Heart left ventricle (tissue), 16 donors: Measurements from ENCODE around the gene DENND1B. TPM values are rescaled to one million over a fixed set of nuclear protein-coding genes. Genes with fewer than 3 reads are reported as not detected.
"Not testable (repeated sequence)": the region's sequence is repeated elsewhere in the genome, so short reads cannot be mapped to it uniquely, and the experiment has no call there.

ENCODE experiments used
- ATAC-seq, 4 donors: fragments of 200-7000 bp; cut with Tn5 transposase; one replicate each; pipeline ENCODE4 v1.9.1; 2020 to 2022; ENCODE audit warnings: moderate library complexity in 4 of 4, mild to moderate bottlenecking in 3 of 4, moderate number of reproducible peaks in 1 of 4
- DNase-seq, 5 donors: peaks; one replicate each; pipeline ENCODE4 v3.0.0-alpha.2; 2020
- H3K27ac ChIP-seq, 12 donors: fragments of 200-600 bp; sonication (generic) in 4 of 12; one replicate each; pipeline versions ENCODE4 v1.5.0 to v1.8.0; 2016 to 2022; ENCODE audit warnings: mild to moderate bottlenecking in 2 of 12
- H3K27me3 ChIP-seq, 9 donors: fragments of 200-600 bp; sonication (generic) in 2 of 9; one replicate each; pipeline versions ENCODE4 v1.5.1 to v1.8.0; 2016 to 2022; ENCODE audit warnings: mild to moderate bottlenecking in 3 of 9
- H3K36me3 ChIP-seq, 9 donors: fragments of 200-600 bp; sonication (generic) in 2 of 9; one replicate each; pipeline versions ENCODE4 v1.5.0 to v1.8.0; 2018 to 2022; ENCODE audit warnings: mild to moderate bottlenecking in 2 of 9
- H3K4me1 ChIP-seq, 12 donors: fragments of 200-600 bp; sonication (generic) in 4 of 12; one replicate each; pipeline versions ENCODE4 v1.5.0 to v1.8.0; 2016 to 2022; ENCODE audit warnings: mild to moderate bottlenecking in 3 of 12
- H3K4me3 ChIP-seq, 12 donors: fragments of 200-600 bp; sonication (generic) in 4 of 12; one replicate each; pipeline versions ENCODE4 v1.5.0 to v1.8.0; 2017 to 2022; ENCODE audit warnings: mild to moderate bottlenecking in 9 of 12, moderate library complexity in 4 of 12
- H3K9me3 ChIP-seq, 12 donors: fragments of 200-600 bp; sonication (generic) in 4 of 12; one replicate each; pipeline versions ENCODE4 v1.5.0 to v1.8.0; 2016 to 2022; ENCODE audit warnings: mild to moderate bottlenecking in 1 of 12
- CTCF ChIP-seq, 12 donors: fragments of 200-600 bp; sonication (generic) in 4 of 12; IDR thresholded peaks; one replicate each; pipeline versions ENCODE4 v1.5.0 to v1.8.0; 2018 to 2022; ENCODE audit warnings: antibody characterized with exemption in 12 of 12, mild to moderate bottlenecking in 5 of 12
- POLR2A ChIP-seq, 2 donors: fragments of 450-650 bp; IDR thresholded peaks; one replicate each; pipeline ENCODE4 v1.6.1; 2017; ENCODE audit warnings: antibody characterized with exemption in 2 of 2, mild to moderate bottlenecking in 2 of 2, moderate library complexity in 2 of 2
- WGBS, 4 donors: extraction: QIAGEN DNeasy Blood & Tissue Kit in 2 of 4; methylation state at CpG; one replicate each; pipeline versions ENCODE4 v1.1.5 to v1.1.7; 2013 to 2018; 5-methylcytosine and 5-hydroxymethylcytosine counted together
- intact Hi-C, 10 donors: fragments of 100-400 bp; cut with DNase I; formaldehyde crosslinking; loops; one replicate each; pipeline versions ENCODE4 v1.11.1 to v1.14.2; 2022
- polyA plus RNA-seq, 2 donors: library from polyadenylated mRNA; stranded (reverse); fragments of 200-250 nt; gene quantifications; one replicate each; pipeline ENCODE4 v1.2.3, GENCODE V29; 2013
- total RNA-seq, 9 donors: library from RNA; depleted of rRNA in 2 of 9; stranded (reverse); fragments of >200 nt in 2 of 9; fragmentation: NEBNext Ultra II Directional in 3 of 9; extraction: Animal tissue kit (Norgen Biotek cat#: 25700) in 3 of 9; gene quantifications; one replicate each; pipeline versions ENCODE4 v1.1.0 to v1.2.4, GENCODE V29; 2016 to 2023
- donor health status: ischemic (EF 13 %, LVEDD 7.1; RV severe dilation, severe dysfunction).
- donor health status: healthy with polysubstance abuse.
- donor health status: DM: no; HTN: yes; CAD: no.
- donor health status: DM: no; HTN: no; CAD: no.
- donor health status: ischemic (EF 25% LVEDD 6.9; RV normal size, moderate dysfunction).
- donor health status: ischemic (EF 25% LVEDD 5.7; RV mildly dilated, moderate dysfunction).
- donor health status: healthy.
- donor health status: DM: yes; HTN: yes; CAD: no.
- donor health status: ischemic (EF 35%, LVEDD 5.7; RV mildly dilated, moderate dysfunction).
- donor health status: nonischemic (EF 11% LVEDD 7.7; RV severe dilation, severe dysfunction).
- donor health status: DM: yes; HTN: yes; CAD: no.
- donor health status: PGD.
- donor health status: ischemic (EF 29% LVEDD 5.4; RV normal size, mild dysfunction).
- donor health status: nonischemic (EF 23%, LVEDD 6.1; RV moderate dilation, normal function).

Gene DENND1B
- total and polyA plus RNA-seq, 11 donors: 4.0 to 31.4 (median 21.0) TPM

- TF ChIP-seq CTCF (IDR thresholded peaks at IDR 0.05): peak in 9 of 12 donors; percentile 9 to 42 (median 20)
- no peak for TF ChIP-seq POLR2A (IDR thresholded peaks at IDR 0.05)
- Histone ChIP-seq H3K9me3 (no peaks in the 10 kb centered on the region), H3K4me3 (no peak overlapping the region), H3K27ac (no peak overlapping the region), H3K27me3 (no peaks in the 10 kb centered on the region), H3K4me1 (peaks cover 0 to 3% (median 0%) of the 10 kb centered on the region in 12 donors), H3K36me3 (peaks cover 0 to 2% (median 0%) of the 10 kb centered on the region in 9 donors)
- ATAC-seq (no peak), DNase-seq (no peak)
- intact Hi-C loops: loop anchor here in 9 of 10 donors (5.0 to 10.0 kb wide), 10 partner anchors 82 to 947 kb away; no protein-coding TSS in a partner anchor
- 96 to 100% (median 99%) methylated on average over 1 of the region's 1 CpG for WGBS, 4 donors
Observed at GRCh38 chr1:197519741-197520334, 255.4 kb downstream of the DENND1B start.

- Histone ChIP-seq H3K4me3 (no peak overlapping the region), H3K4me1 (peaks cover 0 to 3% (median 0%) of the 10 kb centered on the region in 12 donors), H3K27me3 (no peaks in the 10 kb centered on the region), H3K36me3 (peaks cover 0 to 23% (median 13%) of the 10 kb centered on the region in 9 donors), H3K27ac (no peak overlapping the region), H3K9me3 (no peaks in the 10 kb centered on the region)
- 92 to 98% (median 94%) methylated on average over 1 of the region's 1 CpG for WGBS, 4 donors
- TF ChIP-seq CTCF (IDR thresholded peaks at IDR 0.05): no peak
- no peak for TF ChIP-seq POLR2A (IDR thresholded peaks at IDR 0.05)
- ATAC-seq: no peak
- no peak for DNase-seq
- intact Hi-C loops: no loop called here
Observed at GRCh38 chr1:197515421-197515820, 259.9 kb downstream of the DENND1B start.

- TF ChIP-seq POLR2A (IDR thresholded peaks at IDR 0.05): no peak
- TF ChIP-seq CTCF (IDR thresholded peaks at IDR 0.05): no peak
- intact Hi-C loops: no loop called here
Observed at GRCh38 chr1:197510691-197511378, 264.4 kb downstream of the DENND1B start.

GRCh38 chr1:197496722-197497121 is 278.6 kb downstream of the DENND1B start:
- DNase-seq: no peak
- no peak for ATAC-seq
- Histone ChIP-seq H3K27me3 (no peaks in the 10 kb centered on the region), H3K9me3 (no peaks in the 10 kb centered on the region), H3K4me3 (no peak overlapping the region), H3K4me1 (no peaks in the 10 kb centered on the region), H3K36me3 (no peaks in the 10 kb centered on the region), H3K27ac (no peak overlapping the region)
- WGBS, 4 donors: 86 to 88% (median 87%) methylated on average over 9 to 10 of the region's 10 CpGs
- intact Hi-C loops: no loop called here
- TF ChIP-seq CTCF (IDR thresholded peaks at IDR 0.05): no peak

More at GRCh38 chr1:197510691-197511378, 264.4 kb downstream of the DENND1B start:
- DNase-seq (no peak), ATAC-seq (no peak)
- peaks cover 0 to 29% (median 18%) of the 10 kb centered on the region in 9 donors for H3K36me3 ChIP-seq
- no peak overlapping the region for H3K4me3 ChIP-seq
- 77 to 87% (median 80%) methylated on average over 4 of the region's 4 CpGs for WGBS, 4 donors
- H3K9me3 ChIP-seq: no peaks in the 10 kb centered on the region
- no peaks in the 10 kb centered on the region for H3K27me3 ChIP-seq
- H3K27ac ChIP-seq: no peak overlapping the region
- H3K4me1 ChIP-seq: no peaks in the 10 kb centered on the region

GRCh38 chr1:197491505-197491904 is 283.8 kb downstream of the DENND1B start:
- DNase-seq, H3K4me1 ChIP-seq, ATAC-seq, H3K4me3 ChIP-seq, H3K36me3 ChIP-seq, H3K27ac ChIP-seq, intact Hi-C loops, H3K9me3 ChIP-seq, H3K27me3 ChIP-seq: not testable (repeated sequence)
- 86 to 95% (median 90%) methylated on average over 1 of the region's 1 CpG for WGBS, 4 donors
